Stimulated activated CD8-positive, alpha-beta memory T cell treated with anti-CD3 and anti-CD28 coated beads, Interleukin-4, amount 100 ng/mL, for 4 hours (primary cell): Measurements from ENCODE around the gene CCDC12.

ENCODE experiments used
- DNase-seq, 2 donors: peaks; one replicate each; pipeline ENCODE4 v3.0.0-alpha.2; 2020; ENCODE audit warnings: low read depth in 2 of 2, low spot score in 1 of 2

CCDC12 gene

GRCh38 chr3:46997453-46998091 is 21.0 kb upstream of the CCDC12 start:
- DNase-seq: no peak

GRCh38 chr3:46996689-46997452 is 20.3 kb upstream of the CCDC12 start:
- DNase-seq: no peak

GRCh38 chr3:46995901-46996562 is 19.5 kb upstream of the CCDC12 start:
- no peak for DNase-seq

GRCh38 chr3:46994801-46995731 is 18.5 kb upstream of the CCDC12 start:
- DNase-seq: no peak

GRCh38 chr3:46993986-46994385 is 17.4 kb upstream of the CCDC12 start:
- DNase-seq: no peak

- no peak for DNase-seq
Measured at GRCh38 chr3:46993292-46993691, 16.7 kb upstream of the CCDC12 start.

GRCh38 chr3:46992231-46992630 is 15.7 kb upstream of the CCDC12 start:
- DNase-seq: no peak

GRCh38 chr3:46991406-46992165 is 15.0 kb upstream of the CCDC12 start:
- no peak for DNase-seq

- DNase-seq: no peak
Measured at GRCh38 chr3:46990573-46991374, 14.2 kb upstream of the CCDC12 start.

GRCh38 chr3:46989146-46989810 is 12.7 kb upstream of the CCDC12 start:
- DNase-seq: no peak

GRCh38 chr3:46988616-46989015 is 12.1 kb upstream of the CCDC12 start:
- DNase-seq: no peak

GRCh38 chr3:46987743-46988401 is 11.3 kb upstream of the CCDC12 start:
- DNase-seq: peak; percentile 55 to 71

GRCh38 chr3:46987319-46987742 is 10.8 kb upstream of the CCDC12 start:
- no peak for DNase-seq

GRCh38 chr3:46986782-46987310 is 10.3 kb upstream of the CCDC12 start:
- no peak for DNase-seq

GRCh38 chr3:46986055-46986730 is 9.6 kb upstream of the CCDC12 start:
- no peak for DNase-seq

- DNase-seq: no peak
Measured at GRCh38 chr3:46985588-46985987, 9.0 kb upstream of the CCDC12 start.

- no peak for DNase-seq
Measured at GRCh38 chr3:46984591-46985459, 8.3 kb upstream of the CCDC12 start.
